ENCODE results near the gene STIL. TPM values are rescaled to one million over a fixed set of nuclear protein-coding genes. Genes with fewer than 3 reads are reported as not detected.

The STIL gene
- total RNA-seq, 1 experiment from 2014 or later: 42.0 TPM

Other genes with a start within 250 kb of the STIL start
- gene CYP4Z1, start 246.9 kb downstream of the STIL start, total RNA-seq (2014; rRNA removed; shearing (Covaris generic)): not detected in 2 replicates
- not detected in 2 replicates for gene CYP4A22, start 176.7 kb downstream of the STIL start, total RNA-seq (2014; rRNA removed; shearing (Covaris generic))
- gene PDZK1IP1, start 124.1 kb downstream of the STIL start, total RNA-seq (2014; rRNA removed; shearing (Covaris generic)): not detected in 2 replicates
- gene TAL1, start 81.9 kb downstream of the STIL start, total RNA-seq (2014; rRNA removed; shearing (Covaris generic)): not detected in 2 replicates
- 117 and 137 TPM in 2 replicates for gene CMPK1, start 19.6 kb upstream of the STIL start, total RNA-seq (2014; rRNA removed; shearing (Covaris generic))
- not detected in 2 replicates for gene FOXE3, start 102.1 kb upstream of the STIL start, total RNA-seq (2014; rRNA removed; shearing (Covaris generic))
- 10.7 and 12.9 TPM in 2 replicates for gene FOXD2, start 123.9 kb upstream of the STIL start, total RNA-seq (2014; rRNA removed; shearing (Covaris generic))

Measured in SJSA1 (cell line).